HFFc6 (cell line): ENCODE data around the gene DPYD. TPM values are rescaled to one million over a fixed set of nuclear protein-coding genes. Genes with fewer than 3 reads are reported as not detected.

Experiments used
- DNase-seq: peaks from one replicate; pipeline ENCODE4 v3.0.0-alpha.2; 2018
- H3K27ac Mint-ChIP-seq: 2 replicates; pipeline ENCODE4 v1.8.0; 2020; ENCODE audit warnings: mild to moderate bottlenecking, mixed read lengths
- H3K27me3 Mint-ChIP-seq: 2 replicates; pipeline ENCODE4 v1.8.0; 2021; ENCODE audit warnings: mild to moderate bottlenecking, moderate library complexity, mixed read lengths; ENCODE audit not compliant: insufficient read depth
- H3K36me3 Mint-ChIP-seq: 2 replicates; pipeline ENCODE4 v1.8.0; 2021; ENCODE audit warnings: low read depth, mixed read lengths
- H3K4me1 Mint-ChIP-seq: 2 replicates; pipeline ENCODE4 v1.8.0; 2020; ENCODE audit warnings: low read depth, mixed read lengths
- H3K4me3 Mint-ChIP-seq: 2 replicates; pipeline ENCODE4 v1.8.0; 2020; ENCODE audit warnings: mild to moderate bottlenecking, moderate library complexity, mixed read lengths
- H3K9me3 Mint-ChIP-seq: 2 replicates; pipeline ENCODE4 v1.8.0; 2020; ENCODE audit warnings: mild to moderate bottlenecking, mixed read lengths
- total RNA-seq, 6 experiments: library from RNA; stranded (reverse); fragmentation: NEBNext Ultra II Directional; extraction: Animal tissue kit (Norgen Biotek cat#: 25700); gene quantifications; 2 replicates in 1 of 6; 3 replicates in 5 of 6; pipeline ENCODE4 v1.2.3, GENCODE V29; 2021
- TF ChIP-seq, protein P1 (sequence below): fragments of 200-600 bp; sonication (generic); IDR thresholded peaks from 2 replicates; pipeline ENCODE4 v1.5.0; 2021; ENCODE audit warnings: antibody characterized with exemption, mild to moderate bottlenecking

Gene DPYD
- total RNA-seq, 6 experiments from 2014 or later: 37.0 to 77.8 (median 67.9) TPM

DNA sequence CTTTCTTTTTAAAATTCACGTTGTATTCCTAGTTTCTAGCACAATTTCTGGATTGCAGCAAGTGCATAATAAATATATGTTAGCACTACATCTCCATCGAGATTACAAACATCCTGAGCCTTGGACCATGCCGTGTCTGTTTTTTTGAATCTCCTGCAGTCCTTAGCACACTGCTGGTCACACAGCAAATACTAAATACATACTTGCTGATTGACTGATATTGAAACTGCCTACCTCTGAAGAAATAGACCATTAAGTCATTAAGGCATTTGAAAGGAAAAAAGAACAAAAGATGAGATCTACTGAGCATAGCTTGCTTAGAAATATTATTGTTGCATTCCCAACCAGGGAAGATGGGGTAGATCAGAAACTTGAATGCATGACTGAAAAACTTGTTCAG is 830.1 kb downstream of the DPYD start:
- H3K4me1 Mint-ChIP-seq: peaks cover 8% of the 10 kb centered on the region
- TF ChIP-seq, protein P1, sequence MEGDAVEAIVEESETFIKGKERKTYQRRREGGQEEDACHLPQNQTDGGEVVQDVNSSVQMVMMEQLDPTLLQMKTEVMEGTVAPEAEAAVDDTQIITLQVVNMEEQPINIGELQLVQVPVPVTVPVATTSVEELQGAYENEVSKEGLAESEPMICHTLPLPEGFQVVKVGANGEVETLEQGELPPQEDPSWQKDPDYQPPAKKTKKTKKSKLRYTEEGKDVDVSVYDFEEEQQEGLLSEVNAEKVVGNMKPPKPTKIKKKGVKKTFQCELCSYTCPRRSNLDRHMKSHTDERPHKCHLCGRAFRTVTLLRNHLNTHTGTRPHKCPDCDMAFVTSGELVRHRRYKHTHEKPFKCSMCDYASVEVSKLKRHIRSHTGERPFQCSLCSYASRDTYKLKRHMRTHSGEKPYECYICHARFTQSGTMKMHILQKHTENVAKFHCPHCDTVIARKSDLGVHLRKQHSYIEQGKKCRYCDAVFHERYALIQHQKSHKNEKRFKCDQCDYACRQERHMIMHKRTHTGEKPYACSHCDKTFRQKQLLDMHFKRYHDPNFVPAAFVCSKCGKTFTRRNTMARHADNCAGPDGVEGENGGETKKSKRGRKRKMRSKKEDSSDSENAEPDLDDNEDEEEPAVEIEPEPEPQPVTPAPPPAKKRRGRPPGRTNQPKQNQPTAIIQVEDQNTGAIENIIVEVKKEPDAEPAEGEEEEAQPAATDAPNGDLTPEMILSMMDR: no peak
- H3K27ac Mint-ChIP-seq: no peak overlapping the region

GRCh38 chr1:97089173-97089572 is 831.7 kb downstream of the DPYD start:
- no peaks in the 10 kb centered on the region for H3K27me3 Mint-ChIP-seq
- H3K9me3 Mint-ChIP-seq: no peaks in the 10 kb centered on the region
- DNase-seq: no peak
- H3K36me3 Mint-ChIP-seq: no peaks in the 10 kb centered on the region; the same call in 1 of the 2 replicates
- TF ChIP-seq, protein P1: no peak
- H3K4me1 Mint-ChIP-seq: peaks cover 11% of the 10 kb centered on the region
- H3K4me3 Mint-ChIP-seq: no peak overlapping the region
- no peak overlapping the region for H3K27ac Mint-ChIP-seq

More for the DNA sequence above, 830.1 kb downstream of the DPYD start:
- DNase-seq: no peak
- Mint-ChIP-seq H3K9me3 (no peaks in the 10 kb centered on the region), H3K36me3 (peaks cover 1% of the 10 kb centered on the region; the same call in 1 of the 2 replicates), H3K4me3 (no peak overlapping the region), H3K27me3 (no peaks in the 10 kb centered on the region)

DNA sequence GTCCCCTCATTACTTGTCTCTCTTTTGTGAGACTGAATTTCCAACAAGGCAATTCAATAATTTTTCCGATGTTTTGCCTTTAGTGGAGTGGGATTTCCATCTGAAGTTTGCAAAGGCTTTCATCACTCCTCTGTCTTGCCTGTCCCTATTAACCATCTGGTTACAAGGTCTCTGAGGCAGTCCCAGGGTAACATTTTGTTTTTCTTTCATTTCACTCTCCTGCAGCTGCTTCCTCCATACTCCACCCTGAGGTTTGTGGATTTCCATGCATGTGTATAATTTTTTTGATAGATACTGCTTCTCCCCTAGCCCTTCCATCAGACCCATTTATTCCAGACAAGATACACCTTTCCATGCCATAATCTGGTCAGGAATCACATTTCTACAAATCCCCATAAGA is 832.4 kb downstream of the DPYD start:
- Mint-ChIP-seq H3K4me3 (no peak overlapping the region), H3K4me1 (peaks cover 18% of the 10 kb centered on the region), H3K36me3 (no peaks in the 10 kb centered on the region; the same call in 1 of the 2 replicates), H3K9me3 (no peaks in the 10 kb centered on the region), H3K27me3 (no peaks in the 10 kb centered on the region), H3K27ac (no peak overlapping the region)
- DNase-seq: no peak
- TF ChIP-seq, protein P1: no peak

DNA sequence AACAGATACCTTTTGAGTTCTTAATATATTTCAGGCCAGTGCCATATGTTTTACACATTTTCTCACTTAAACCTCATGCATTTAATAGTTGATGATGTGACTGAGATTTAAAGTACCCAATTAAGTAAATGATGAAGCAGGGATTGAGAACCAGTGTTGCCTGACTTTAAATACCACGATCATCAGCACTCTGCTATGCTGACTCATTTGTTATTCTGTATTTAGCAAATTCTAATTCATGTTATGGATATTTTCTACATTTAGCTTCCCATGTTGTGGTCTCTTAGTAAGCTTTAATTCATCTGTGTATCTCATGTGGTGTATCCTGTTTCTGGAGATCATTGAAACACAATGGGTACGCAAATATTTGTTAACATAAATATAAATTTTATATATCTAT is 836.3 kb downstream of the DPYD start:
- Mint-ChIP-seq H3K4me3 (no peak overlapping the region; the same call in 1 of the 2 replicates), H3K27me3 (no peaks in the 10 kb centered on the region), H3K4me1 (peaks cover 27% of the 10 kb centered on the region), H3K27ac (no peak overlapping the region), H3K9me3 (no peaks in the 10 kb centered on the region), H3K36me3 (peaks cover 8% of the 10 kb centered on the region)
- TF ChIP-seq, protein P1: no peak
- DNase-seq: peak; percentile 28

GRCh38 chr1:97082160-97082848 is 838.5 kb downstream of the DPYD start:
- H3K27me3 Mint-ChIP-seq: no peaks in the 10 kb centered on the region
- TF ChIP-seq, protein P1: no peak
- H3K36me3 Mint-ChIP-seq: peaks cover 16% of the 10 kb centered on the region
- H3K27ac Mint-ChIP-seq: no peak overlapping the region
- H3K4me3 Mint-ChIP-seq: no peak overlapping the region
- H3K4me1 Mint-ChIP-seq: peaks cover 38% of the 10 kb centered on the region
- no peak for DNase-seq
- no peaks in the 10 kb centered on the region for H3K9me3 Mint-ChIP-seq
